ENCODE measurements around the gene TP53TG3D. TPM values are rescaled to one million over a fixed set of nuclear protein-coding genes. Genes with fewer than 3 reads are reported as not detected.
"Not testable (repeated sequence)": the region's sequence is repeated elsewhere in the genome, so short reads cannot be mapped to it uniquely, and the experiment has no call there.

The TP53TG3D gene
- total RNA-seq = not detected in 2 replicates
- polyA plus RNA-seq = not detected in 2 replicates
- 0.03 and 0.04 TPM in 2 replicates for polyA plus RNA-seq (2011; cell fraction: cytosol; rRNA removed)
- not detected in 2 replicates for polyA plus RNA-seq (2011; cell fraction: nucleus; rRNA removed)
- not detected in 2 replicates for polyA plus RNA-seq (2012)
- polyA minus RNA-seq = not detected in 2 replicates
- polyA minus RNA-seq (2011; cell fraction: cytosol; rRNA and poly(A)+ RNA removed) = not detected
- polyA minus RNA-seq (2011; cell fraction: nucleus; rRNA and poly(A)+ RNA removed) = not detected in 2 replicates
- not detected for Bru-seq, nascent RNA
- not detected for BruChase-seq, experiment 1, labeled RNA remaining after a 6-hour chase
- not detected for BruChase-seq, experiment 2, labeled RNA remaining after a 2-hour chase
- long read RNA-seq, partial matches to known transcripts = 0 of 1 reads
- long read RNA-seq, other reads (novel, unspliced or antisense) = 0 of 1 reads

- H3K79me2 ChIP-seq (ENCODE audit: control insufficient read depth, insufficient read depth, low read length); POLR2A ChIA-PET; H3K4me3 ChIP-seq (replicated peaks in 1 of 3; ENCODE audit: insufficient read depth in 1 of 3, low read depth in 1 of 3, low read length in 3 of 3); H3K36me3 ChIP-seq (ENCODE audit: control insufficient read depth in 2 of 2, extremely low read depth in 1 of 2, insufficient read depth in 2 of 2, low read length in 2 of 2); H3K9me3 ChIP-seq (replicated peaks; ENCODE audit: control insufficient read depth, insufficient read depth, low read length); CTCF ChIA-PET; H4K20me1 ChIP-seq (replicated peaks; ENCODE audit: control insufficient read depth, extremely low read depth, insufficient read depth, low read length); dilution Hi-C loops (cut with MboI; ENCODE audit: extremely low pct_ligation_motif_present, low sequenced_read_pairs); H3K4me1 ChIP-seq (ENCODE audit: control insufficient read depth, extremely low read depth, insufficient read depth, low read length); H3K27ac ChIP-seq (ENCODE audit: insufficient read depth, low read depth, low read length); BruUV-seq (replicated peaks); H3K4me2 ChIP-seq (ENCODE audit: insufficient read depth, low read length); H3K27me3 ChIP-seq (ENCODE audit: control insufficient read depth in 2 of 2, insufficient read depth in 2 of 2, low read length in 2 of 2); H3K9me1 ChIP-seq (replicated peaks; ENCODE audit: control insufficient read depth, extremely low read depth, insufficient read depth, low read length); intact Hi-C loops (cut with micrococcal nuclease); H2AFZ ChIP-seq (ENCODE audit: low read depth, low read length); DNase-seq (ENCODE audit: low read depth, low spot score); H3K9ac ChIP-seq (replicated peaks; ENCODE audit: extremely low read depth, insufficient read depth, low read length); FAIRE-seq: not testable (repeated sequence)
These were observed at the start of gene TP53TG3D for GRCh38 chr16:32252986-32253385. TSS of gene TP53TG3D (plus strand) at chr16:32253286. CDS start at chr16:32253354, 68 bp downstream.

DNA sequence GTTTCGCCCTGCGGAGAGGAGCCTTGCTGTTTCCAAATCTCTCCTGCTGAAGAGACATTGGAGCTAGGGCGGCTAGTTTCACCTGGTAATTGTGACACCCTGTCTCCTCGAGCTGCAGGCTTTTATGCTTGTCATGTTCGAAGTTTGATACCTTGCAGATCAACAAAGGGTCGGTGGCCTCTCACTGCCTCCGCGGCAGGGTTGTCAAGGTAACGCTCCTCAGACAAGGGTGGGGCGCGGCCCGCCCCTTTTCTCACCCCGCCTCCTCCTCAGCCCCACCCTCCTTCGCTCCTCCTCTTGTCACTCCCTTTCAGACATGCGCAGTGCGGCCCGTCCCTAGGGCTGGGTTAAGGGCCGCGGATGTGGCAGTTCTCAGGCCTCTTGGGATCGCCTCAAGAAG, 421 bp downstream of the TP53TG3D start:
- BruUV-seq (replicated peaks); H4K20me1 ChIP-seq (replicated peaks; ENCODE audit: control insufficient read depth, extremely low read depth, insufficient read depth, low read length); H3K27ac ChIP-seq (ENCODE audit: insufficient read depth, low read depth, low read length); H3K79me2 ChIP-seq (ENCODE audit: control insufficient read depth, insufficient read depth, low read length); H3K36me3 ChIP-seq (ENCODE audit: control insufficient read depth in 2 of 2, extremely low read depth in 1 of 2, insufficient read depth in 2 of 2, low read length in 2 of 2); H3K4me2 ChIP-seq (ENCODE audit: insufficient read depth, low read length); CTCF ChIA-PET; H3K4me1 ChIP-seq (ENCODE audit: control insufficient read depth, extremely low read depth, insufficient read depth, low read length); FAIRE-seq; H3K4me3 ChIP-seq (replicated peaks in 1 of 3; ENCODE audit: insufficient read depth in 1 of 3, low read depth in 1 of 3, low read length in 3 of 3); intact Hi-C loops (cut with micrococcal nuclease); H3K9me1 ChIP-seq (replicated peaks; ENCODE audit: control insufficient read depth, extremely low read depth, insufficient read depth, low read length); H3K27me3 ChIP-seq (ENCODE audit: control insufficient read depth in 2 of 2, insufficient read depth in 2 of 2, low read length in 2 of 2); dilution Hi-C loops (cut with MboI; ENCODE audit: extremely low pct_ligation_motif_present, low sequenced_read_pairs); H3K9ac ChIP-seq (replicated peaks; ENCODE audit: extremely low read depth, insufficient read depth, low read length); POLR2A ChIA-PET; H3K9me3 ChIP-seq (replicated peaks; ENCODE audit: control insufficient read depth, insufficient read depth, low read length); H2AFZ ChIP-seq (ENCODE audit: low read depth, low read length); DNase-seq (ENCODE audit: low read depth, low spot score): not testable (repeated sequence)

DNA sequence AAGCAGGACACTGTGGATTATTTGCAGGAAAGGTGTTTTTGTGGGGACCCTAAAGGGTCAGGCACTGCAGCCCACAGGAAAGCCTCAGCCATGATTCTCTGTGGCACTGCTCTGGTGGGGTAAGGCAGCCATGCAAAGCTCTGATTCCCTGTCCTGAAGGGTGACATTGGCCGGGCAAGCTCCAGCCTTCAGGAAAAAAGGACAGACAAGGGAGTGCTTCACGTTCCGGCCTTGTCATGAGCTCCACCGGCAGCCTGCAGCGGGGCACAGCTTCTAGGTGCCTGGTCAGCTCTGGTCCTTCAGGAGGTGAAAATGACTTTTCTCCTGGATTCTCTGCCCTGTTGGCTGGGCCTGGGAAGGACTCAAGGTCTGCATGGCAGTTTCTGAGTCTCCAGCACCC, 8.4 kb downstream of the TP53TG3D start:
- H3K9me3 ChIP-seq (replicated peaks; ENCODE audit: control insufficient read depth, insufficient read depth, low read length); H4K20me1 ChIP-seq (replicated peaks; ENCODE audit: control insufficient read depth, extremely low read depth, insufficient read depth, low read length); POLR2A ChIA-PET; H3K9me1 ChIP-seq (replicated peaks; ENCODE audit: control insufficient read depth, extremely low read depth, insufficient read depth, low read length); intact Hi-C loops (cut with micrococcal nuclease); FAIRE-seq; H3K9ac ChIP-seq (replicated peaks; ENCODE audit: extremely low read depth, insufficient read depth, low read length); H3K27ac ChIP-seq (ENCODE audit: insufficient read depth, low read depth, low read length); H3K4me3 ChIP-seq (replicated peaks in 1 of 3; ENCODE audit: insufficient read depth in 1 of 3, low read depth in 1 of 3, low read length in 3 of 3); CTCF ChIA-PET; H3K36me3 ChIP-seq (ENCODE audit: control insufficient read depth in 2 of 2, extremely low read depth in 1 of 2, insufficient read depth in 2 of 2, low read length in 2 of 2); H3K4me1 ChIP-seq (ENCODE audit: control insufficient read depth, extremely low read depth, insufficient read depth, low read length); H3K79me2 ChIP-seq (ENCODE audit: control insufficient read depth, insufficient read depth, low read length); H2AFZ ChIP-seq (ENCODE audit: low read depth, low read length); H3K27me3 ChIP-seq (ENCODE audit: control insufficient read depth in 2 of 2, insufficient read depth in 2 of 2, low read length in 2 of 2); H3K4me2 ChIP-seq (ENCODE audit: insufficient read depth, low read length); DNase-seq (ENCODE audit: low read depth, low spot score); dilution Hi-C loops (cut with MboI; ENCODE audit: extremely low pct_ligation_motif_present, low sequenced_read_pairs); BruUV-seq (replicated peaks): not testable (repeated sequence)

DNA sequence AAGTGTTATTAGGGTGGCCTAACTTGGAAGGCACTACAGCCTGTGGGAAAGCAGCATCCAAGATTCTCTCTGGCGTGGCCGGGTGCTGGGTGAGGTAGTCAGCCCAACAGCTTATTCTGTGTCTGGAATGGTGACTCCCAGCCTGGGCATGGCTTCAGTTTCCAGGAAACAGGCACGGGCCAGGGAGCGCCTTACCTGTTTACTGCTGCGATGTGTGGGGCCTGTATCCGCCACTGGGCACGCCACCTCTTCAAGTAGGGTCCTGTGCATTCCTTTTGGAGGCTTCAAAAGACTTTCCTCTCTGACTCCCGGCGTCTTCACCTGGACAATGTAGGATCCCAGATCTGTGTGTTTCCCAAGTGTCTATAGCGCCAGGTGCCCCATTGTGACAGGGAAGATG, 10.5 kb downstream of the TP53TG3D start:
- dilution Hi-C loops (cut with MboI; ENCODE audit: extremely low pct_ligation_motif_present, low sequenced_read_pairs) = not testable (repeated sequence)

More for the DNA sequence above, 10.5 kb downstream of the TP53TG3D start:
- DNase-seq (ENCODE audit: low read depth, low spot score); BruUV-seq (replicated peaks); FAIRE-seq; H3K9me3 ChIP-seq (replicated peaks; ENCODE audit: control insufficient read depth, insufficient read depth, low read length); H3K79me2 ChIP-seq (ENCODE audit: control insufficient read depth, insufficient read depth, low read length); H3K27me3 ChIP-seq (ENCODE audit: control insufficient read depth in 2 of 2, insufficient read depth in 2 of 2, low read length in 2 of 2); H3K4me2 ChIP-seq (ENCODE audit: insufficient read depth, low read length); H3K27ac ChIP-seq (ENCODE audit: insufficient read depth, low read depth, low read length); H4K20me1 ChIP-seq (replicated peaks; ENCODE audit: control insufficient read depth, extremely low read depth, insufficient read depth, low read length); H3K9ac ChIP-seq (replicated peaks; ENCODE audit: extremely low read depth, insufficient read depth, low read length); intact Hi-C loops (cut with micrococcal nuclease); H3K36me3 ChIP-seq (ENCODE audit: control insufficient read depth in 2 of 2, extremely low read depth in 1 of 2, insufficient read depth in 2 of 2, low read length in 2 of 2); H3K4me3 ChIP-seq (replicated peaks in 1 of 3; ENCODE audit: insufficient read depth in 1 of 3, low read depth in 1 of 3, low read length in 3 of 3); H3K4me1 ChIP-seq (ENCODE audit: control insufficient read depth, extremely low read depth, insufficient read depth, low read length); POLR2A ChIA-PET; CTCF ChIA-PET; H3K9me1 ChIP-seq (replicated peaks; ENCODE audit: control insufficient read depth, extremely low read depth, insufficient read depth, low read length); H2AFZ ChIP-seq (ENCODE audit: low read depth, low read length): not testable (repeated sequence)
